Spleen (tissue), 13 donors: ENCODE measurements around the gene HGD. TPM values are rescaled to one million over a fixed set of nuclear protein-coding genes. Genes with fewer than 3 reads are reported as not detected.

Source experiments
- DNase-seq: peaks from one replicate; pipeline ENCODE4 v3.0.0-alpha.2; 2020
- H3K27ac ChIP-seq, 8 donors: fragments of 200-600 bp; sonication (generic) in 7 of 8; 1 replicate in 4 of 8; 2 replicates in 4 of 8; pipeline versions ENCODE4 v1.5.0 to v1.8.0; 2016 to 2021; ENCODE audit warnings: inconsistent platforms in 4 of 8, mild to moderate bottlenecking in 4 of 8, moderate library complexity in 1 of 8
- H3K27me3 ChIP-seq, 7 donors: fragments of 200-600 bp; sonication (generic) in 6 of 7; replicated peaks in 1 of 7; 1 replicate in 4 of 7; 2 replicates in 3 of 7; pipeline versions ENCODE4 v1.5.0 to v1.8.0; 2016 to 2021; ENCODE audit warnings: inconsistent platforms in 3 of 7, mild to moderate bottlenecking in 1 of 7
- H3K36me3 ChIP-seq, 6 donors: fragments of 200-600 bp; sonication (generic) in 5 of 6; 1 replicate in 4 of 6; 2 replicates in 2 of 6; pipeline versions ENCODE4 v1.5.0 to v1.8.0; 2016 to 2021; ENCODE audit warnings: inconsistent platforms in 2 of 6
- H3K4me1 ChIP-seq, 6 donors: fragments of 200-600 bp; sonication (generic) in 5 of 6; 1 replicate in 3 of 6; 2 replicates in 3 of 6; pipeline versions ENCODE4 v1.5.0 to v1.8.0; 2016 to 2021; ENCODE audit warnings: inconsistent platforms in 3 of 6
- H3K4me3 ChIP-seq, 8 donors: fragments of 200-600 bp; sonication (generic) in 7 of 8; 1 replicate in 4 of 8; 2 replicates in 4 of 8; pipeline versions ENCODE4 v1.5.0 to v1.8.0; 2016 to 2021; ENCODE audit warnings: inconsistent platforms in 4 of 8, mild to moderate bottlenecking in 4 of 8, moderate library complexity in 2 of 8
- H3K9me3 ChIP-seq, 8 donors: fragments of 200-600 bp; sonication (generic) in 7 of 8; 1 replicate in 4 of 8; 2 replicates in 4 of 8; pipeline versions ENCODE4 v1.5.0 to v1.8.0; 2016 to 2021; ENCODE audit warnings: inconsistent platforms in 4 of 8
- CTCF ChIP-seq, 11 experiments: fragments of 200-600 bp in 7 of 11; fragments of 450-650 bp in 4 of 11; sonication (generic) in 4 of 11; IDR thresholded peaks in 8 of 11; conservative IDR thresholded peaks in 3 of 11; 1 replicate in 7 of 11; 2 replicates in 4 of 11; pipeline versions ENCODE4 v1.4.0 to v1.8.0; 2016 to 2021; ENCODE audit warnings: antibody characterized with exemption in 11 of 11, inconsistent platforms in 4 of 11, mild to moderate bottlenecking in 1 of 11
- POLR2A ChIP-seq, 3 donors: fragments of 450-650 bp; IDR thresholded peaks; one replicate each; pipeline ENCODE4 v1.5.1; 2017; ENCODE audit warnings: antibody characterized with exemption in 3 of 3, mild to moderate bottlenecking in 1 of 3
- POLR2AphosphoS5 ChIP-seq, 3 donors: sonication (generic); formaldehyde crosslinking; IDR thresholded peaks; one replicate each; pipeline ENCODE4 v1.5.1; 2017; ENCODE audit warnings: antibody characterized with exemption in 3 of 3
- WGBS, 5 donors: extraction: QIAGEN DNeasy Blood & Tissue Kit in 3 of 5; methylation state at CpG; one replicate each; pipeline versions ENCODE4 v1.1.5 to v1.1.7; 2013 to 2018; 5-methylcytosine and 5-hydroxymethylcytosine counted together
- intact Hi-C: fragments of 100-400 bp; cut with DNase I; formaldehyde crosslinking; loops from one replicate; pipeline ENCODE4 v1.15.0; 2023; ENCODE audit warnings: low total_unique reads
- long read RNA-seq, 2 donors: transcript quantifications; one replicate each; lab custom pipeline, GENCODE V29; 2026
- polyA plus RNA-seq, 3 donors: library from polyadenylated mRNA; stranded (reverse); fragments of 200-250 nt; gene quantifications; one replicate each; pipeline ENCODE4 v1.2.1, GENCODE V29; 2013
- total RNA-seq, 7 donors: library from RNA; depleted of rRNA in 3 of 7; stranded (reverse); fragments of >200 nt in 3 of 7; fragmentation: NEBNext Ultra II Directional in 4 of 7; extraction: Animal tissue kit (Norgen Biotek cat#: 25700) in 4 of 7; gene quantifications; one replicate each; pipeline versions ENCODE4 v1.1.0 to v1.2.1, GENCODE V29; 2016 to 2021
- donor health status: healthy with polysubstance abuse.
- donor health status: DM: no; HTN: no; CAD: no; lungs with moderate emphysema.
- donor health status: DM: no; HTN: no; CAD: no.
- donor health status: Bipolar disorder and iron deficiency.
- donor health status: healthy.
- donor health status: DM: no; HTN: no; CAD: no.
- donor health status: DM: yes; HTN: yes; CAD: no.

The HGD gene
- total RNA-seq (1 to 10 TPM in 2 of 7 donors, under 1 TPM in 4, not detected in 1; 0.17 to 2.8 (median 0.89) TPM), polyA plus RNA-seq (1 to 10 TPM in 1 of 3 donors, under 1 TPM in 2; 0.45 to 2.6 (median 0.55) TPM)
- long read RNA-seq, donor 1: 0 reads
- long read RNA-seq, donor 2: 0 reads

DNA sequence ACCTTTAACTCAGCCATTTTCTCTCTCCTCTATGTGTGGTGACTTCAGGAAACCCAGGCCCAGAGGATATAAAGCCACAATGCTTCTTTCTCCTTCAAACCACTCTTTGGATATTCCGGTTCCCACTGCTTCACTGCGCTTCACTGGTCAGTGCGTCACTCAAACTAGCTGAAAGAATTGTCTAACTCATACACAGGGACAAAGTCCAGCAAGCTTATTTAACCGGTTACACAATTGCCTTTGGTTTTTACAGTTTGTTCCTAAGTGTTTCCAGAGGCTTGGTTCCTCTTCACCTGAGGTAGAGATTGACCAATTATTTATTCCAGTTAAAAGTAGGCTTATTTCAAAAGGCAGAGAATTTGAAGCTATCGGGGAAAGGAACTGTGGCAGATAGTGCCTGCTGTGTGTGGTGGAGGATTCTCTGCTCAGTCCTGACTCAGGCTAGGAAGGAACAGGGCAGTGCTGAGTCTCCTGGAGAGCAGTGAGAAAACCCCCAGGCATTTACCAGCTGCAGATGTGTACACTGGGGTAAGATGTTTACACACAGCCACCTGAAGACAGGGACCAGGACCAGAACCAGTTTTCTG, at the start of gene HGD:
TSS of gene HGD (minus strand) at position 145 of the 587 bp plus-strand sequence. CDS start at position 17, 128 bp downstream.
- intact Hi-C loops: no loop called here
- Histone ChIP-seq H3K4me1 (peaks cover 6 to 22% (median 13%) of the 10 kb centered on the region in 6 donors), H3K27ac (no peak within 1 kb of the TSS), H3K4me3 (no peak within 1 kb of the TSS), H3K9me3 (peaks cover 0 to 6% (median 0%) of the 10 kb centered on the region in 8 donors), H3K36me3 (peaks cover 0 to 8% (median 0%) of the 10 kb centered on the region in 6 donors), H3K27me3 (no peaks in the 10 kb centered on the region)
- TF ChIP-seq CTCF (IDR thresholded peaks at IDR 0.05 in 8 of 11, conservative IDR thresholded peaks at IDR 0.05 in 3 of 11) (no peak), POLR2AphosphoS5 (IDR thresholded peaks at IDR 0.05) (no peak), POLR2A (IDR thresholded peaks at IDR 0.05) (no peak)
- DNase-seq: no peak
- 77 to 94% (median 90%) methylated on average over 5 of the region's 5 CpGs for WGBS, 5 donors

- Histone ChIP-seq H3K9me3 (peaks cover 0 to 5% (median 0%) of the 10 kb centered on the region in 8 donors), H3K27ac (no peak overlapping the region), H3K36me3 (peaks cover 0 to 34% (median 2%) of the 10 kb centered on the region in 6 donors), H3K27me3 (no peaks in the 10 kb centered on the region), H3K4me3 (no peak overlapping the region), H3K4me1 (no peaks in the 10 kb centered on the region)
- no peak for DNase-seq
- 92 to 96% (median 94%) methylated on average over 4 of the region's 4 CpGs for WGBS, 5 donors
- intact Hi-C loops: no loop called here
- TF ChIP-seq POLR2AphosphoS5 (IDR thresholded peaks at IDR 0.05): no peak
- TF ChIP-seq CTCF (IDR thresholded peaks at IDR 0.05 in 8 of 11, conservative IDR thresholded peaks at IDR 0.05 in 3 of 11): no peak
- no peak for TF ChIP-seq POLR2A (IDR thresholded peaks at IDR 0.05)
Measured at GRCh38 chr3:120730576-120731542, 48.8 kb upstream of the HGD start.

- Histone ChIP-seq H3K36me3 (peaks cover 0 to 34% (median 2%) of the 10 kb centered on the region in 6 donors), H3K27ac (no peak overlapping the region), H3K4me3 (no peak overlapping the region), H3K27me3 (no peaks in the 10 kb centered on the region), H3K4me1 (no peaks in the 10 kb centered on the region), H3K9me3 (peaks cover 0 to 4% (median 0%) of the 10 kb centered on the region in 8 donors)
- DNase-seq: no peak
- TF ChIP-seq POLR2AphosphoS5 (IDR thresholded peaks at IDR 0.05): no peak
- no peak for TF ChIP-seq CTCF (IDR thresholded peaks at IDR 0.05 in 8 of 11, conservative IDR thresholded peaks at IDR 0.05 in 3 of 11)
- TF ChIP-seq POLR2A (IDR thresholded peaks at IDR 0.05): no peak
- WGBS, 5 donors: 86 to 95% (median 91%) methylated on average over 1 of the region's 1 CpG
- intact Hi-C loops: no loop called here
Measured at GRCh38 chr3:120726791-120727190, 44.8 kb upstream of the HGD start.
